Ovary (tissue), 9 donors: ENCODE data around the gene PTPRG. TPM values are rescaled to one million over a fixed set of nuclear protein-coding genes. Genes with fewer than 3 reads are reported as not detected.

Source experiments
- DNase-seq, 5 donors: peaks; one replicate each; pipeline ENCODE4 v3.0.0-alpha.2; 2019 to 2020
- H3K27ac ChIP-seq, 2 donors: fragments of 200-600 bp; one replicate each; pipeline versions ENCODE4 v1.5.1 to v1.8.0; 2019 to 2022
- H3K27me3 ChIP-seq: fragments of 200-600 bp; one replicate; pipeline ENCODE4 v1.8.0; 2022
- H3K36me3 ChIP-seq: fragments of 200-600 bp; sonication (generic); one replicate; pipeline ENCODE4 v1.5.1; 2019
- H3K4me1 ChIP-seq: one replicate; pipeline ENCODE4 v1.8.1; 2013; ENCODE audit warnings: mild to moderate bottlenecking, moderate library complexity; ENCODE audit not compliant: insufficient read depth
- H3K4me3 ChIP-seq: fragments of 200-600 bp; sonication (generic); one replicate; pipeline ENCODE4 v1.5.1; 2017
- H3K9me3 ChIP-seq, 2 donors: fragments of 200-600 bp in 1 of 2; sonication (generic) in 1 of 2; one replicate each; pipeline versions ENCODE4 v1.5.1 to v1.8.1; 2013 to 2019; ENCODE audit warnings: mild to moderate bottlenecking in 1 of 2, moderate library complexity in 1 of 2
- EP300 ChIP-seq: sonication (generic); formaldehyde crosslinking; IDR thresholded peaks from one replicate; pipeline ENCODE4 v1.6.1; 2017; ENCODE audit warnings: antibody characterized with exemption
- POLR2A ChIP-seq: fragments of 450-650 bp; IDR thresholded peaks from one replicate; pipeline ENCODE4 v1.6.1; 2017; ENCODE audit warnings: antibody characterized with exemption, mild to moderate bottlenecking, moderate library complexity
- WGBS, 3 donors: extraction: QIAGEN DNeasy Blood & Tissue Kit in 1 of 3; methylation state at CpG; one replicate each; pipeline versions ENCODE4 v1.1.5 to v1.1.7; 2013 to 2017; 5-methylcytosine and 5-hydroxymethylcytosine counted together
- intact Hi-C, 4 donors: fragments of 100-400 bp; cut with DNase I; formaldehyde crosslinking; loops; one replicate each; pipeline versions ENCODE4 v1.11.0 to v1.15.1; 2022 to 2023
- polyA plus RNA-seq, 2 donors: library from polyadenylated mRNA; stranded (reverse); fragments of 200-250 nt in 1 of 2; fragments of 350-450 nt in 1 of 2; fragmentation: Illumina TruSeq in 1 of 2; extraction: RNeasy Lipid Tissue Mini Kit (QIAGEN cat#74804) in 1 of 2; gene quantifications; one replicate each; pipeline ENCODE4 v1.2.3, GENCODE V29; 2013 to 2014
- total RNA-seq, 7 donors: library from RNA; depleted of rRNA in 2 of 7; stranded (reverse); fragments of >200 nt in 2 of 7; fragmentation: NEBNext Ultra II Directional in 3 of 7; extraction: Animal tissue kit (Norgen Biotek cat#: 25700) in 3 of 7; gene quantifications; one replicate each; pipeline versions ENCODE4 v1.1.0 to v1.2.4, GENCODE V29; 2016 to 2023
- TF ChIP-seq, protein P1 (sequence below), 3 donors: fragments of 450-650 bp in 2 of 3; fragments of 200-600 bp in 1 of 3; IDR thresholded peaks; one replicate each; pipeline versions ENCODE4 v1.5.1 to v1.8.0; 2016 to 2022; ENCODE audit warnings: antibody characterized with exemption in 3 of 3, mild to moderate bottlenecking in 1 of 3
- donor health status: DM: no; HTN: no; CAD: no; lungs with moderate emphysema.
- donor health status: DM: no; HTN: no; CAD: no.
- donor health status: Bipolar disorder and iron deficiency.
- donor health status: DM: yes; HTN: yes; CAD: no.
- donor health status: DM: no; HTN: no; CAD: no.
- donor health status: DM: yes; HTN: yes; CAD: no.

The PTPRG gene
- total and polyA plus RNA-seq, 9 donors = 18.2 to 87.9 (median 47.7) TPM

GRCh38 chr3:61846488-61846887 is 285.1 kb downstream of the PTPRG start:
- Histone ChIP-seq H3K27me3 (no peaks in the 10 kb centered on the region), H3K4me1 (peaks cover 12% of the 10 kb centered on the region), H3K9me3 (no peaks in the 10 kb centered on the region), H3K27ac (peak overlapping the region in 1 of 2 donors; percentile 11), H3K36me3 (no peaks in the 10 kb centered on the region), H3K4me3 (no peak overlapping the region)
- TF ChIP-seq EP300 (no peak), POLR2A (no peak)
- TF ChIP-seq, protein P1, sequence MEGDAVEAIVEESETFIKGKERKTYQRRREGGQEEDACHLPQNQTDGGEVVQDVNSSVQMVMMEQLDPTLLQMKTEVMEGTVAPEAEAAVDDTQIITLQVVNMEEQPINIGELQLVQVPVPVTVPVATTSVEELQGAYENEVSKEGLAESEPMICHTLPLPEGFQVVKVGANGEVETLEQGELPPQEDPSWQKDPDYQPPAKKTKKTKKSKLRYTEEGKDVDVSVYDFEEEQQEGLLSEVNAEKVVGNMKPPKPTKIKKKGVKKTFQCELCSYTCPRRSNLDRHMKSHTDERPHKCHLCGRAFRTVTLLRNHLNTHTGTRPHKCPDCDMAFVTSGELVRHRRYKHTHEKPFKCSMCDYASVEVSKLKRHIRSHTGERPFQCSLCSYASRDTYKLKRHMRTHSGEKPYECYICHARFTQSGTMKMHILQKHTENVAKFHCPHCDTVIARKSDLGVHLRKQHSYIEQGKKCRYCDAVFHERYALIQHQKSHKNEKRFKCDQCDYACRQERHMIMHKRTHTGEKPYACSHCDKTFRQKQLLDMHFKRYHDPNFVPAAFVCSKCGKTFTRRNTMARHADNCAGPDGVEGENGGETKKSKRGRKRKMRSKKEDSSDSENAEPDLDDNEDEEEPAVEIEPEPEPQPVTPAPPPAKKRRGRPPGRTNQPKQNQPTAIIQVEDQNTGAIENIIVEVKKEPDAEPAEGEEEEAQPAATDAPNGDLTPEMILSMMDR (IDR thresholded peaks at IDR 0.05) = no peak
- WGBS, 3 donors = 94 to 100% (median 97%) methylated on average over 2 of the region's 2 CpGs
- DNase-seq = no peak
- intact Hi-C loops = no loop called here

- no peak overlapping the region for H3K4me3 ChIP-seq
- no peaks in the 10 kb centered on the region for H3K9me3 ChIP-seq
- WGBS, 3 donors = 9 to 25% (median 24%) methylated on average over 7 of the region's 7 CpGs
- no peaks in the 10 kb centered on the region for H3K27me3 ChIP-seq
- TF ChIP-seq EP300 (no peak), POLR2A (no peak)
- DNase-seq = peak; percentile 56 to 81 (median 69)
- intact Hi-C loops = loop anchor here in 1 of 4 donors (2.0 kb wide), 1 partner anchor 287 kb away; the partner anchor contains the start of gene PTPRG
- peaks cover 9% of the 10 kb centered on the region for H3K4me1 ChIP-seq
- no peaks in the 10 kb centered on the region for H3K36me3 ChIP-seq
- H3K27ac ChIP-seq = peak overlapping the region in 1 of 2 donors; percentile 46
Observed at GRCh38 chr3:61847784-61848462, 286.6 kb downstream of the PTPRG start.

DNA sequence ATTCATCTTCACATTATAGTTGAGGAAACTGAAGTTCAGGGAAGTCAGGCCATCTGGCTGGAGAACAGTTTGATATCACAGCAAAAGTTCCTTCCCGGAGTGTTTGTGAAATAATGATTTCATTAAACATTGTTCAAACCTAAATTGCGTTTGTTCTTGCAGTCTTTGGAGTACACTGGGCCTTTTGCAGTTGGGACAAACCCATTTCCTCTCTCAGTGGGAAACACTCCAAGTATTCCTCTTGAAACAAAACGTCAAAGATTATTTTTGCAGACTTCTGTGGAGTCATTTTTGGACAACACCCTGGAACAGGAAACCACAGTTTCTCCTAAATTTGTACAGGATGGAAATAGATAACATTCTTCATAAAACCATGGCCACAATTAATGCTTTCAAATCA is 287.5 kb downstream of the PTPRG start:
- TF ChIP-seq POLR2A (no peak), EP300 (peak; percentile 4)
- TF ChIP-seq, protein P1 (IDR thresholded peaks at IDR 0.05) = no peak
- intact Hi-C loops = loop anchor here in 1 of 4 donors (2.0 kb wide), 1 partner anchor 288 kb away; the partner anchor contains the start of gene PTPRG
- H3K4me1 ChIP-seq = peaks cover 9% of the 10 kb centered on the region

DNA sequence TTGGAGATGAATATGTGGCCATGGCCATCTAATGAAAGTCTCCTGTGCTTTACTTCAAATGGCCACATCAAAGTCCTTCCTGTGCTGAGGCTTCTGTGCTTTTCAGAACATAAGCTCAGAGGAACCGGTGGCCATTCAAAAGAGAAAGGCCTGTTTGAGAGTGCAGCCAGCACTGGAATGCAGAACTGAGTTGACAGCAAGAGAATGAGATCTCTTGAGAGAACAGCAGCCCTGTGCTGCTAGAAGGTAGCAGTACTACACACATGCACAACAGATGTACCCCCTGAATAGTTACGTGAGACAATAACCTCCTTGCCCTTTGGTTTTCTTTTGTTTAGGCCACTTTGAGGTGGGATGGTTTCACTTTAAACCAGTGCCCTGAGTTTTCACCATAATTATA is 292.5 kb downstream of the PTPRG start:
- no peak for TF ChIP-seq EP300
- TF ChIP-seq, protein P1 (IDR thresholded peaks at IDR 0.05) = no peak
- Histone ChIP-seq H3K4me3 (no peak overlapping the region), H3K9me3 (no peaks in the 10 kb centered on the region), H3K27me3 (no peaks in the 10 kb centered on the region), H3K4me1 (peaks cover 2% of the 10 kb centered on the region), H3K27ac (no peak overlapping the region), H3K36me3 (no peaks in the 10 kb centered on the region)
- intact Hi-C loops = loop anchor here in 1 of 4 donors (5.0 kb wide), 1 partner anchor 292 kb away; the partner anchor contains the start of gene PTPRG
- DNase-seq = no peak
- 44 to 90% (median 71%) methylated on average over 2 of the region's 2 CpGs for WGBS, 3 donors

More for the DNA sequence above, 287.5 kb downstream of the PTPRG start:
- peak in 2 of 5 donors; percentile 30 to 38 for DNase-seq
- H3K4me3 ChIP-seq = no peak overlapping the region
- H3K27ac ChIP-seq = peak overlapping the region in 1 of 2 donors; percentile 43
- H3K9me3 ChIP-seq = no peaks in the 10 kb centered on the region
- H3K36me3 ChIP-seq = no peaks in the 10 kb centered on the region
- H3K27me3 ChIP-seq = no peaks in the 10 kb centered on the region
- 0% methylated on average over 3 of the region's 3 CpGs for WGBS, 3 donors

DNA sequence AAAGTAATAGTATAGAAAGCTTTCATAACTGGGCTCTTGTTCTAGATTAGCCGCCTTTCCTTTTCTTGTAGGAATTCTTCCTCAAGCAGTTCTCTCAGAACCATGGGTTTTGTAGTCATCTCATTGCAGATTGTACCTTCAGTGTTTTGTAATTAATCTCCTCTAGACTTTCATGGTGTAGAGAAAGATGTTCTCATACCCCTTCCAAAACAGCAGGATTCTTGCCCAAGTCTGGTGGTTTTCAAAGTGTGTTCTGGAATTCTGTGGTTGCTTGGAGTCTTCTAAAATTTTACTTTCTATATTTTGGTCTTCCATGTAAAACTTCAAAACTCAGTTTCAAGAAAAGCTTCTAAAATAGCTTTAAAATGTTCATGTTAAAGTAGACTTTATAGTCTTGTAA is 293.8 kb downstream of the PTPRG start:
- Histone ChIP-seq H3K27ac (no peak overlapping the region), H3K27me3 (no peaks in the 10 kb centered on the region), H3K4me3 (no peak overlapping the region), H3K4me1 (peaks cover 2% of the 10 kb centered on the region), H3K36me3 (no peaks in the 10 kb centered on the region), H3K9me3 (no peaks in the 10 kb centered on the region)
- 97 to 100% (median 98%) methylated on average over 1 of the region's 1 CpG for WGBS, 3 donors
- DNase-seq = no peak
- TF ChIP-seq EP300 = no peak
- TF ChIP-seq POLR2A = no peak
- TF ChIP-seq, protein P1 (IDR thresholded peaks at IDR 0.05) = no peak
- intact Hi-C loops = loop anchor here in 3 of 4 donors (5.0 kb wide), 1 partner anchor 332 kb away; no protein-coding TSS in a partner anchor
